Right lung (tissue), 5 donors: Measurements from ENCODE around the gene INSYN2B. TPM values are rescaled to one million over a fixed set of nuclear protein-coding genes. Genes with fewer than 3 reads are reported as not detected.

Experiments used
- DNase-seq, 2 donors: peaks; one replicate each; pipeline ENCODE4 v3.0.0-alpha.2; 2013
- polyA plus RNA-seq, 5 donors: library from polyadenylated mRNA; unstranded; fragments of 120-200 nt; gene quantifications; one replicate each; pipeline versions ENCODE4 v1.2.1 to v1.2.3, GENCODE V29; 2013; ENCODE audit warnings: inconsistent platforms in 1 of 5, low replicate concordance in 1 of 5; ENCODE audit not compliant: insufficient read length in 5 of 5, insufficient read depth in 1 of 5

INSYN2B gene
- polyA plus RNA-seq, 5 donors = 3.6 to 5.2 (median 4.5) TPM

DNA sequence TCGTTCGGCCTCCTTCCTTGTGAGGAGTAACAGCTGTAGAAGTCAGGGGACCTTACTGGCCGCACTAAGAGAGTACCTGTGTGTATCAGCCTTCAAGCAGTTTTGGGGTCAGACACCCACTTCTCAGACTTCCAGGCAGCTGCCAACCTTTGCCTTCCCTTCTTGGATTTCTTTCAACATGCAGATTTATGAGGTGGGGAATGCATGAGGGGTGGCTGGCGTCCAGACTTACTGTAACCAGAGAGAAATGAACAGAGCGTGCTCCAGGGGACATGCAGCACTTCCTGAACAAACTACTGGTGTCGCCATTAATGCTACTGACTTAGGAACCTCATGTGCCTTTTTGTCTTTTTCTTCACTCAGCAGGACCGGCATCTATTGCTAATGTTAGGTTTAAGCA lies 46.7 kb downstream of the INSYN2B start:
- DNase-seq = no peak

DNA sequence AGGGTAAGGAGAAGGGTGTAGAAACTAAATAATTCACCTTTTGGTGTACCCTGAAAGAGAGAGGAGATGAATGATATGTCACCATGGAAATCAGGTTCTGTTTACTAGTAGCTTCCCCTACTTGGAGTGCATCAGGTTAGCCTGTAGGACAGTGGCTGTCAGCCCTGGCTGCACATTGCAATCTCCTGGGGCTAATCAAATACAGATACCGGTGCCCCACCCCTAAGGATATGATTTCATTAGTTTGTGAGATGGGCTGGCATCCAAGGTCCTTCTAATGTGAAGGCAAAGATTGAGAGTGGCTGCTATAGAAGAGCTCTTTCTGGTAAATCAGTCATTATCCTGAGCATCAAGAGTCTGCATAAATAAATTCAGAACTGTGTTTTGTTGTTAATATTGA lies 47.2 kb downstream of the INSYN2B start:
- DNase-seq = no peak

DNA sequence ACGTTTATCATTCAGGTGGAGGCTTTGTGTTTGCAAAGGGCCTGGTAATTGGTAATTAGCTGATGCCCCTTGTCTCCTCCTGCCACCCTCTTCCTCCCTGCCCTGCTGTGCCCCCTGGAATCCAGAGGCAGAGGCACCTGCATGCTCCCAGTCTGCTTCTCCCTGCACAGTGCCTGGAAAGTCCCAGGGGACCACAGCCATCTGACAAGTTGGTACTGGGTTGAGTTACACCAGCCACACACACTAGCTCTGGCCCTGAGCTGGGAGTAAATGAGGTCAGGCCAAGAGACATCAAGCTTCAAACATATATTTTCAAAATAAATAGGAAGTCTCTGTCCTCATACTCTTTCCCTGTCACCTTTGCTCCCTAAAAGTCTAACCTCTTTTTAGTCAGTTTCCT lies 56.3 kb downstream of the INSYN2B start:
- no peak for DNase-seq

DNA sequence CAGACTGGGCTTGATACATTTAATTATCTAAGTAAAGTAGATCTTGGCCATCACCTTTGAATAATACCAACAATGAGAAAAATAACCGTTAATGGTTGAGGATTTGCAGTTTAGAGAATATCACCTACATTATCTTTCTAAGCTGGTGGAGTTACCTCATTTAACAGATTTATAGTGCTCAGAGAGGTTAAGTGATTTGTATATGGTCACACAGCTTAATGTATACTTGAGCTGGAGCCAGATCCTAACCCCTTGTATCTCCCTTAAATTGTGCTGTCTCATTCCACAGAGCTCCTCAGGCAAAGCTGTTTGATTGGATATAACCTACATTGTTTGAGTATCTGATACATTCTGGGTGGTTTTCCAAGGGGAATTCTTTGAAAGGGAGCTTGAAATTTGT lies 57.8 kb downstream of the INSYN2B start:
- no peak for DNase-seq

DNA sequence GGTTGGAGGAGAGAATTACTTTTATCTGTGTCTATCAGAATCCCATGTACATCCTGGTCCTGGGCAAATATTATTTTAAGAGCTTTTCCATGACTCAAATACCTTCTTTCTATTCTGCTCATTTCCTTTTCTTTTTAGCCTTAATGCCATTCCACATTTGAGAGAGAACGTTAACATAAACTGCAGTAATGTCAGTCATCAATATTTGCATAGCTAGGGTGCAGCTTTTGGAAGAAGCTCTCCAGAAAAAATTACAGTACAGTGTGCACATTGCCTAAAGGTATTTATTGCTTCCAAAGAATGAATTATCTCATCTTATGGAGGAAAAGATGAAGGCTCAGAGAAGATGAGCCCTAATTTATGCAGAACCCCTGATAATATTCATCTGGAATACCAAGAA lies 58.3 kb downstream of the INSYN2B start:
- DNase-seq = no peak

DNA sequence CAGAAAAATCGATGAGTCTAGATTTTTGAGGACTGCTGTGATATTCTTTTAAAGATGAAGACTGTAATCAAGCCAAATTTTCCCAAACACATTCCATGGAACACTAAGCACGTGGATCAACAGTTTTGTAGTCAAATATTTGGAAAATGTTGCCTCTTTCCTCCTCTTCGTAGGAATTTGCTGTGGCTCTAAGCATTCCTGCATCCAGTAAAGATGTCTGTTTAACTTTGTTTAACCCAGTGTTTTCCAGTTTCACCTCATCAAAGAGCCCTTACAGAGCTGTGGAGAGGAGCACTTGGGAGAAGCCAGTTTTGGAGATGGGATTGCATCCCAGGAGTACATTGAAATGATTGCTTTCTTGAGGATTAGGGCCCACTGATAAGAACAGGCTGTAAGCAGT lies 58.9 kb downstream of the INSYN2B start:
- DNase-seq = no peak

DNA sequence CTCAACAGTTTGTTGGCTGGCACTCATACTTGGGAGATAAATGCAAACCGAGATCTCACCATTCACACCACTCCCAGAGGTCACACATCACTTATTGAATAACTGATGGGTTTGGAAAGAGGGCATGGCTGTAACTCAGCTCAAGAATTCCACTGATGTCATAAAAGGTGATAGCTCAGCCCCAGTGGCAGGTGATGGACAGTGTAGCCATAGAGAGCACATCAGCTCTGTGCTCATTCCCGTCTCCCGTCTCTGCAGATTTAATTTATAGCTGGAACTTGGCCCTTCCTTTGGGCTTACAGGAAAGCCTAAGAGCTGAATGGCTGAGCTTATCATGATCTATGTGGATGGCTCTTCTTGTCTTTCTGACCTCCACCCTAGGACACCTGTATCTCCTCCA lies 59.8 kb downstream of the INSYN2B start:
- DNase-seq = no peak

DNA sequence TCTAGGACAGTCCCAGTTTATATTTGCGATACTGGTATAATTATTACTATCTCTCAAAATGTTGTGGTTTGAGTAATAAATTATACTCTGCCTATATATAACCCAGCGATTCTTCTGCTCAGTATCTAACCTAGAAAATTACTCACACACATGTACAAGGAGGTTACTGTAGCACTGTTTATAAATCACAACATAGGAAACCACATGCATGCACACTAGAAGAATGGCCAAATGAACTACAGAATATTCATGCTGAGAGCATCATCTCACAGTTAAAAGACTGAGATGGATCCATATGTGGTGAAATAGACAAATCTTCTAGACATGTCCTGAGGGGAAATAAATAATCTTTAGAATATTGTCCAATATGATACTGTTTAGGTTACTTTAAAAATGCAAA lies 62.1 kb downstream of the INSYN2B start:
- DNase-seq = no peak

DNA sequence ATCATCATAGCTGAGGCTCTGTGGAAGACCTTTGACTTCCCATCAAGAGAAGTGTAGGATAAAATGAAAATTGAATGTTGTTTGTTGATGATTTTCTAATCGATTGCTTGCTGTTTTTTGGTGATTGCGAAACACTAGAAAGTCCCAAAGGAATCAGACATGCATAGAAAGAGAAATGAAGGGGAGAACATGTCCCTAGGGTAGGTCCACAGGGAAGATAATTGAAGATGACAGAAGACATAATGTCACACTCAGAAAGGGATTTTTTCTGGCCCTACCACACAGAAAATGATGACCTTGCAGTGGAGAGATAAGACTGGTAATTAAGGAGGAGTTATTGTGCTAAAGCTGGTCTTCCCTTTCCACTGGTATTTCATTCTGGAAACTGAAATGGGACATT lies 62.8 kb downstream of the INSYN2B start:
- no peak for DNase-seq

DNA sequence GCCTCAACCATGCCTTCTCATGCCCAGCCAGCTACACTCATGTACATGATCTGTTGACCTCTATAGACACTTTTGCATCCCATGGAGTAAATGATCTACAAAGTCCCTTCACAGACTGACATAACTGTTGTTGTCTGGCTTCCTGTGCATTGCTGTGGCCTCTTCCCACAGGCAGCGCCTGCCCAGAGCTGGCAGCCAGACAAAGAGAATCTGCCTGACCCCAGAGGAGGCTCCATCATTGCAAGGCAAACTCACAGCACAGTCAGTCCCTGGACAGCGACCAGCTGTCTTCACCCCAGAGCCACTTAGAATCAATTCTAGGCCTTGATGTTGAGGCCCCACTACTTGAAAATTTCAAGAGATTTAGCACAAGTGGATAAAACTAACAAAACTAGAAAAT lies 65.5 kb downstream of the INSYN2B start:
- DNase-seq = peak; percentile 50 to 63

DNA sequence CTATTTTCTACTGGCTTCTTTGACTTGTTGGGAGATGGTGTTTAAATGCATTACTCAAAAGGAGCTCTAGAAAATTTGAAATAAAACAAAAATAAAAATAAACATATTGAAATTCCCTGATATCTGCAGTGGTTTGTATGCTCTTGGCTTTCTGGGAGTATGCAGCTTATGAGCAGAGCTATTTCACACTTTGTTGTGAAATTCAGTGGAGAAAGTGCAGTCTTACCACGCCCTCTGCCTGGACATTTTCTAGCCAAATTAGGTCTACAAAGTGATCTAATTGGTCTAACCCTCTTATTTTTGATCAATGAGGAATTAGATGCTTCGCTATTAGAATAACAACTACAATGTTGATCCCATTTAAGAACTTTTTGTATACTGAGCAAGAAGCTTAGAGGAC lies 66.8 kb downstream of the INSYN2B start:
- no peak for DNase-seq

DNA sequence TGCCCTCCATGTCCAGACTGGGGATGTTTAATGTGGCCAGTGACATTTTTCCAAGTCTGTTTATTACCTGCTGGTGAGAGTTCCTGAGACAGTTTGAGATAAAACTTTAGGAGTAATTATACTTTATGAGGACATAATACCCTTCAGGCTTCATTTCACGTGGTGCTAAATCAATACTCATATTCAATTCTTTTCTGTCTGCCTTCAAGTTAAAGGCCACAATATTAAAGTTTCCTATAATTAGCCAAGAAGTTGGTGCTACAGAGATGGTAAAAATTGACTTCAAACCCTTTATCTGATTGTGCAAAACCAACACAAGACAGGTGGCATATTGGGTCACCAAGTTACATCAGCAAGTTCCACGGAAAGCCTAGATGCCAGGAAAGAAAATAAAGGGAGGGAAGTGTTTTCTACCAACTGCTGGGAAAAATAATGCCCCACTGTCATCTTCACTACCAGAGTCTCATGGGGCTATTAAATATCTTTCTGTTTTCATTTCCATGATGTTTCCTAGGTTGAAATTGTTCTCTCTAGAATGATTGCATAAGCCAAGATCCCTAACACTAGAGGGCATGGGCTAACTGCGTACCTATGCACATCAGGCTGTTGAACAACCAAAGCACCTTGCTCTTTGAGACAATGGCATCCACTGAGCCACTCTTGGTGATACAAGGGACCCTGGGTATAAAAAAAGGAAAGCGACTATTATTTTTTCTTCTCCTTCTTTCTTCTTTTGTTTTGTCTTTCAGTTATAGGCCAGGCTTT lies 68.7 kb downstream of the INSYN2B start:
- no peak for DNase-seq

DNA sequence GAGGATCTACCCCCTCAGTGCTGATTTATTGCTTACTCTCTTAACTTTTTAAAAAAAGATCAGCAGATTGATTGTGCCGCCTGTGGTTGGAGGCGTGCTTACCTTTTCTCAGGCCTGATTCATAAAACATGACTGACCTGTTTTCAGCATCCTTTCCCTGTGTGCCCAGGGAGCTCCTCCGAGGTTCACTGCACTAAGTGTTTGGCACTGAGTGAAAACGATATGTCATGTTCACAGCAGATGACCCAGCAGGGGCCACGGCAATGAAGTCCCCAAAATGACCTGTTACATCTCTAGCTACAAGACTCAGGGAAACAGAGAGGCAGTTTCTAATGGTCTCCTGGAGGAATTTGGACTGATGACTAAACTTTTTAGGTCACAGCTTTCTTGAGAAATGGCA lies 69.9 kb downstream of the INSYN2B start:
- DNase-seq = no peak

DNA sequence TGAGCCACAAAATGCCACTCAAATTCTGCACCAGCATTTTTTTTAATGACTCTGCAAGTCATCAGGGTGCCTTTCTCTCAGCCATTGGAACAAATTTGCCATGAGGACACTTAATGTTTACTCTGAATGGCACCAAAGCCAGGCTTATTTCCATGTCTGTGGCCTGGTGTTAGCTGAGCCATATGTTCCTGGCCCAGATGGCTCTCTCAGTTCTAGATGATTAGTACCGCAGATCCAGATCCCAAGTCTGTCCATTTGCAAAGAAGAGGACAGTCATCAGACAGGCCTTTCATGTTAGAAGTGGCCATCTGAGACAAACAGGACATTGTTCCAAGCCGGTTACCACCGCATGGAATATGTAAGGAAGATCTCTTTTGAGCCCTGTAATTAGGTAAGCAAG lies 70.3 kb downstream of the INSYN2B start:
- DNase-seq = no peak

DNA sequence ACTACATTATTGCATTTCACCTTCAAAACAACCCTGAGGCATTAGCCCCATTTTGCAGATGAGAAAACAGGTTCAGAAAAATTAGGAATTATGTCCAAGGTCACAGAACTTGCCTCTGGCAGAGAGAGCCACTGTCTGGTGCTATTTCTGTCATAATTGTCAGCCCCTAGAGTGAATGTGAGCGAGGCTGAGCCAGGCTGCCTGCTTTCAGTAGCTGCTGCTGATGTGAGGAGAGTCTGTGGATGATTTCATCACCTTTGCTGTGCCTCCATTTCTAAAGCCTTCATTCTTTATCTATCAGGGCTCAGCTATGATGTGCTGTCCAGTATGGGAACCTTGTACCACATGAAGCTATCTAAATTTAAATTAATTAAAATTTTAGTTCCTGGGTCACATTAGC lies 71.4 kb downstream of the INSYN2B start:
- no peak for DNase-seq

DNA sequence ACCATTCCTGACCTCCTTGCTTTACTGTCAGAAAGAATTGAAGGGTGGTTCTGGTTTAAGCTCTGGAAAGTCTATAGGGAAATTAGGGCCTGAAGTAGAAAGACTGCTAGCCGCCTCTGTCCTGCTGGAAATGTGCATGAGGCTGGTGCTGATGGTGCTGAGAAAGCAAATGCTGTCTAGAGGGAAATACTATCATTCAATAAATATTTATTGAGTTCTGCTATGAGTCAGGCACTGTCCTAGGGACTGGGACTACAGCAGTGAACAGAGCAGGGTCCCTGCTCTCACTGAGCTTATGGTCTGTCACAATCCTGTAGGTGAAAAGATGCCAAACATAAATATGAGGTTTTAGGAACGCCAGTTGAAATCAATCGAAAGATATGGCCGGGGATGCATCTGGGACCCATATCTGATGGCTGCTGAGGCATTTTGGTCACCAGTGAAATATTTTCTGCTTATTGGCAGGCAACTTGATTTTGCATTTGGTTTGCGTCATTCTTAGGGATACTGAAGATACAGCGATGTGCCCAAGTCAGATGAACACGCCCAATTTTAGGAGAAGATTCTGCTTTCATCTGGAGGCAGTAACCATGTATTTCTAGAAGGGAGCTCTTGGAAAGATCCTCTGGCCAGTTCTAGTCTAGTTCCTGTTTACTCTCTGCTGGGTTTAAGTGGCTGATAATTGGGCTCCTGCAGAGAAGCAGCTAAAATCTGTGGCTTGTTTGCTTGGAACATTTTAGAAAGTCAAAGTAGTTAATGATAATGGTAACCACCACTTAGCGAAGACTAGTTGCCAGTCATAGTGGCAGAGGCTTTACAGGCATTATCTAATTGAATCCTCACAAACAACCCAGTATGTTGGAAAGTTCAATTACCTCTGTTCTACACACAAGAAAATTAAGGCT lies 73.3 kb downstream of the INSYN2B start:
- no peak for DNase-seq

DNA sequence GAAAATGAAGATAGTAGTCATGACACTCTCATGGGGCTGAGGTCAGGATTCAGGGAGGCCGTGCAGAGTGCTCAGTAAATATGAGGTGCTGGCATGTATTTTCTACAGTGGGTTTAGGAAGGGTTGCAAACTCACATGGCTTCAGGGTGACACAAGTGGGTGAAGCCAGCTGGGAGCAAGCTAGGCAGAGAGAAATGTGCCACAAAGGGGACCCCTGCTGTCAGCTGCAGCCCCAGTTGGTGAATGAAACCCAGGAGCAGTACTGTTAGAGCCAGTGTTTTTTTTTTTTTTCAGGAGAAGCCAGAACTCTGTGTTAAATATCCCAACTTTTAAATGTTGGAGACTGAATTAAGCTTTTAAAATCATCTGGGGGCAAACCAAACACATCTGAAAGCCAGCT lies 75.3 kb downstream of the INSYN2B start:
- DNase-seq = no peak

DNA sequence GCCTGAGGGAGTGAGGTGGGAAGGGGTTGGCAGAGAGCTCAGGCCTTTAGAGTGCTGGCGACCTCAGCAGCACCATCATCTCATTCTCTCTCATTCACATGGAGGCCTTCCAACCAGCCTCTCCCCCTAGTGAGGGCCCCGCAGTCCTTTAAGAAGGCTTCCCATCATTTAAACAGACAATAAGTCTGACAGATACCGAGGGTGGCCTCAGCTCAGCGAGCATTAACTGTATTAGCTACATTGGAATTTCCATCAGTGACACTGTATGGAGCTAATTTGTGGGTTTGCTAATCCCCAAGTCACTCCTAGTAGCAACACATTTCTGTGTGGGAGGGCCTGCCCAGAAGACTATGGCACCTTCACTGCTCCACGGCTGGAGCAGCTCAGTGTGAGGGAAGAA lies 75.8 kb downstream of the INSYN2B start:
- peak; percentile 43 to 46 for DNase-seq

DNA sequence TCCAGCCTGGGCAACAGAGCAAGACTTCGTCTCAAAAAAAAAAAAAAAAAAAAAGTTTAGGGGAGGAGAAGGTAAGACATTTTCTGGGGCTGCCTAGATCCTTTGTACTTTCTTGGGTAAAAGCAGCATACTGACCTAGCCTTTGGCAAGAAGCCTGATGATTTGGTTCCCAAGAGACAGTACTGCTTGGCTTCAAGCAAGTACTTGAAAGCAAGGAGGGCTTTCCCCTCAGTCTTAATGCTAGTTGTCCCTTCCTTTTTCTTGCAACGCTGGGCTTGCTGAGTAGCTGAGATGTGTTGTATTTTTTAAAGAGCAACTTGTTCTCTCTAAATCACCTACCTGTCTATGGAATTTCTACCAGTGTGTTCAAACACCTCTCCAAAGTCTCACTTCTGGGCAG lies 76.2 kb downstream of the INSYN2B start:
- DNase-seq = peak; percentile 31 to 32

DNA sequence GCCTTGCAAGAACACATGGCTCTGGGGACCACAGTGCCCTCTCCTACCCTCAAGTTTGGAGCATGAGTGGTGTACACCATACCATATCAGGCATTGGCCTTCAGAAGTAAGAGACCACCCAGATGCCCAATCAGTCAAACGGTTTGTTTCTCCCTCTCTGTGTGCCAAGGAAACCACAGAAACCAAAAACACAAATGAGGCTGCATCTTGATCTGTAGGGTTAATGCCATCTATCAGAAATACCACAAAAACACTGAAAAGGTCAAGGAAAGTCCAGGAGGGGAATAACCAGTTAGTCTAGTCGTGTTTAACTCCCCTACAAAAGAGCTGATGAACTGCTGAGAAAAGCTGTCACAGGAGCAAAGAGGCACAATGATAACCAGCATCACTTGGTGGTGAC lies 78.4 kb downstream of the INSYN2B start:
- DNase-seq = no peak

DNA sequence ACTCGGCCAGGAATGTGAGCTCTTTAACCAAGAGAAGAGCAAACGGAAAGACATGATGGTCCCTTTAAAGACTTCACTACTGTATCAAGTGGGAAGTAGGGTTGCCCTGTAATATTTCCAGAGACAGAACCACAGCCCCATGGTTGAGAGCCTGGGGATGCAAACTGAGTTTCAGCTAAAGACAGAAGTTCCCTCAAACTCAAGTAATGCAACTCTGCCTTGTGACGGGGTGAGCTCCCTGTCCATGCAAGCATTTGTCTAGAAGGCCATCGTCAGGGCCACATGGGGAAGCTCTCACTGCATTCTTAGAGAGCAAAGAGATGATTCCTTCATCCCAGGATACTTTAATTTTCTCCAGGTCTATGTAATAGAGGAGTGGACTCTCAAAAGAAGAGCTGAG lies 82.8 kb downstream of the INSYN2B start:
- no peak for DNase-seq

DNA sequence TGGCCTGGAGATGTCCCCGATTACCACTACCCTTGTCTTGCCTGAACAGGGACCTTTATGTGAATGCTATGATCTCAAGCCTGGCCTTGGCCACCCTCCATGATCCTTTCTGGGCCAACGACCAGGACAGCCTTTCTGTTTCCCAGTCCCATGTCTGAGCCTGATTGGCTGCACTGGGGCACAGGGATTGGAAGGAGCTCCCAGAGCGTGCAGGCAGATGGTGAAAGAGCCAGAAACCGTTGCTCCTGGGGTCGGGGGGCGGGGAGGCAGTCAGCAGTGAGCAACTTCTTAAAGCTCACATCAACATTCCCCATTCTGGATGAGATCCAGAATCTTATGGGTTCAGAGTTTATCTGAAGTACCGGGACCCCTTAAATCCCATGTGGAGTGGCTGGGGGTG lies 84.4 kb downstream of the INSYN2B start:
- peak in 1 of 2 donors; percentile 53 for DNase-seq

DNA sequence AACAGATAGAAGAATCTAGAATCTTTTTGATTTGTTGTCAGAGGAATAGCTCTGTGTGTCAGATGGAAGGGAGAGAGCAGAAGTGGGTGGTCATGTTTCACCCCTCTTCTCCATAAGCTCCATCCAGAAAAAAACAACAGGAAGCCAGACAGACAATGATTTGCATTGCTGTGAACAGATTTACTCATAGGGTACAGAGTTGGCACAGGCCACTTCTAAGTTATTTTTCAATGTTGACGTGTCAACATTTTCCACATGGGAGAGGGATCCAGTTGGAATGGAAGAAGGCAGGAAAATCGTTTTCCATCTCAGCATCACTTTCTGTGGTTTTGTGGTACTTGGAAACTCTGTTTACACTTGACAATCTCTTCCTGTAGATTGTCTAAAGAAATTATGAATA lies 86.7 kb downstream of the INSYN2B start:
- DNase-seq = no peak
